GM15510 (cell line): ENCODE results near the gene FCRLA.

Experiments used
- POLR2A ChIP-seq: IDR thresholded peaks from 3 replicates; pipeline ENCODE4 v1.6.1; 2011; ENCODE audit warnings: borderline replicate concordance; ENCODE audit not compliant: insufficient read length; ENCODE audit errors: extremely low read depth

The FCRLA gene

DNA sequence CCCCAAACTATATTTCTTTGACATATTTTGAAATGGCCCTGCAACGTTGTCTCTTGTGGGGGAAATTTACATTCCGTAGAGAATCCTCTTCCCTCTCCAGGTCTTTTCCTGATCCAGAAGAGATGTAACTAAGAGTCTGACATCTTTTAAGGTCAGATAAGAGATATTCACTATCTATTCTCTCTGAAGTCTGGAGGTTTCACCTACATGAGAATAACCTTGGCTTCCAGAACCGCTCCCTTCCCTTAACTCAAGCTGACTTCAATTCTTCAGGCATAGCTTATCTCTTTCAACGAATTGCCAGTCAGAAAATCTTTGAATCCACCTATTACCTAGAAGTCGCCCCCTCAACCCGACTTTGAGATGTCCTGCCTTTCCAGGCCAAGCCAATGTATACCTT lies 24.2 kb downstream of the FCRLA start:
- TF ChIP-seq POLR2A, result no peak

DNA sequence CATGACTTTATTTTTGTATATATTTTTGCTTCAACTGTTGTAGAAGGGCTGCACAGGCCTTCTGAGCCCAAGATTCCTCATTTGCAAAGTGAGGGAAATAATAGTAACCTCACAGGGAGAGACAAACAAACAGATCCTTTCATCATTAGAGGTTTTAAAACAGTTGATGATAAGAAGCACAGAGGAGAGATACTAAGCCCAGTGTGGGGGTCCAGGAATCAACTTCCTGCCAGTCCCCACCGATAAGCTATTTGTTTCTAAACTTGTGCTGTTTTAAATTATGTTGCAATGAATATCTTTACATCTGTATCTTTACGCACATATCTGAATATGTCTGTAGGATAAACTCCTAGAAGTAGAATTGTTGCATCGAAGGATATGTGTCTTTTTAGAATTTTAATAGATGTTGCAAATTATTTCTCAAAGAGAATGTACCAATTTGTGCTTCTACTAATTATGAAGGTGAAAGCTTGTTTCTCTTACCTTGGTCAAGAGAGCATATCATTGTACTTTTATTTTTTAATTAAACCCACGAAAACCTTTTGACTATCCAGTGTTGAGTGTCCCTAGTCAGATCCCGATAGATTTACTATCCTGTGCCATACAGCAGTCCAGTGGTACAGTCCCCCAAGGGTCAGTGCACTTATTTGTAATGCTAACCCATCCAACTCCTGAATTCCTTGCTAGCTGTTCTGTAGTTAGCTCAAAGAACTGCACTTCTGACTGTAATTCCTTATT lies 25.1 kb downstream of the FCRLA start:
- TF ChIP-seq POLR2A, result no peak

DNA sequence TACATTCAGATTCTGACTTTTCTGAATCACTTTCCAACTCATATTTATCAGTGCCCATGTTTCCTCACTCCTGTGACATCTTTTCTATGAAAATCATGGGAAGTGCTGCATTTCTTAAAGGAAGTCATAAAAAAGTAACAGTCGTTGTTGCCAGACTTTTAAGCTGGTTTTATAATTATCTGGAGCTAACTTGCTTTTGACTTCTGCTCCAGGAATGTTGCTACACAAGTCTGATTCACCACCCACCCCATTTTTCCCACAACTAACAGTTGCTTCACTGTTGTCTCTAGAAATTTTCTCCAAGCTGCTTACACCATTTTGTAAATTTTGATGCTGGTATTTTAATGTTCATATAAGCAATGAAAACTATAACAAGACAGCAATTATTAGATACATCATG lies 26.5 kb downstream of the FCRLA start:
- no peak for TF ChIP-seq POLR2A

DNA sequence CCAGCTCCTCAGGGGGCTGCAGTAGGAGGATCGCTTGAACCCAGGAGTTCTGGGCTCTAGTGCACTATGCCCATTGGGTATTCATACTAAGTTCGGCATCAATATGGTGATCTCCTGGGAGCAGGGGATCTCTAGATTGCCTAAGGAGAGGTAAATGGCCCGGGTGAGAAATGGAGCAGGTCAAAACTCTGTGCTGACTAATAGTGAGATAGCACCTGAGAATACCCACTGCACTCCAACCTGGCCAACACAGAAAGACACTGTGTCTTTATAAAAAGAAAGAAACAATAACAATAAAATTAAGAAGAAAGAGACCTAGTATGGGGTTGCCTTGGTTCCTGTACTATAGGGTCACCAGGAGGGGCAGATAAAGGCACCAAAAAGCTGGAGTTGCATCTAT lies 28.8 kb downstream of the FCRLA start:
- TF ChIP-seq POLR2A, result no peak

DNA sequence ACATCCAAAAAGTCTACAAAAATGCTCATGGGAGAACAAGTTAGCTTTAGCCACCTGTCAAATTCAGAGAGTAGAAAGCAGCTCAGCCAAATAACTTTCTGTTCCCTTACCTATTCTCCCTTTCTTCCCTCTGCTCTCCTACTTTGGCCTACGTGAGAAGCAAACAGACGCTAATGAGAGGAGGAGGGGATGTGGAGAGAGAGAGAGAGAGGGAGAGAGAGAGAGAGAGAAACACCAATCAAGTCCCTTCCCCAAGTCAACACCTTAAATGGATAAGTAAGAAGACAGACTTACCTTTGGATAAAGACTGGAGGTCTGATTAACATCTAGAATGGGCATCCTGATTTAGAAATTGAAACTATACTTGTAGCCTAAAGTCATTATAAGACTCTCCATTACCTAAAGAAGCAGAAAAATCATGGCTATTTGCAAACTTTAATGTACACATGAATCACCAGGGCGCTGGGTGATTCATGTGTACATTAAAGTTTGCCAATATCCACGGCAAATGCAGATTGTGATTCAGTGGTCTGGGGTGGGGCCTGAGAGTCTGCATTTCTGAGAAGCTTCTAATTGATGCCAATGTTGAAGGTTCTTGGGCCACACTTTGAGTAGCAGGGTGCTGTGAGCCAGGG lies 29.4 kb downstream of the FCRLA start:
- no peak for TF ChIP-seq POLR2A

GRCh38 chr1:161737625-161738024 lies 30.6 kb downstream of the FCRLA start:
- TF ChIP-seq POLR2A, result no peak

DNA sequence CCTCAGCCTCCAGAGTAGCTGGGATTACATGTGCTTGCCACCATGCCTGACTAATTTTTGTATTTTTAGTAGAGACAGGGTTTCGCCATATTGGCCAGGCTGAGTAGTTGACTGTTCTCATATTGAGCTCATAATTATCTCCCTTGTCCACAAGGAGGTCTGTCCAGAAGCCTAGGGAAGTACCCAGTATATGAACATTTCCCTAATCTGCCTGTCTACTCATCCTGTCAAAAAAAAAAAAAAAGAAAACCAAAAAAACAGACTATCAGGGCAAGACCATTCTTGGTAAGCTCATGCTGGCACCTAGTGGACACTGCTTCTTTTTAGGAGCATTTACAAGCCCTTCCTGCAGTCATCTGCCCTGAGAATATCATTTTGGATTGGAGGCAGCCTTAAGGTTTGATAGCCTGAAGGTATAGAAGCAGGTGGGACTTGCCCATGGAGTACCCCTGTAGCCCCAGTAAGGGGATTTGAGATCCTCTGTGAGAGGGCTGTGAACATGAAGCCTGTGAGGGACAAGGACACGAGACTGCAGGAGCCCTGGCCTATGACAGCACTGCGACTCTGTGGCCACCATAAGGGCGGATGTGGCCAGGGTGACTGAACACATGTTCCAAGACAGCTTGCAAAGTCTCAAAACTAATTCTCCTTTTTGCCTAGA lies 31.7 kb downstream of the FCRLA start:
- TF ChIP-seq POLR2A, result peak; percentile 23

DNA sequence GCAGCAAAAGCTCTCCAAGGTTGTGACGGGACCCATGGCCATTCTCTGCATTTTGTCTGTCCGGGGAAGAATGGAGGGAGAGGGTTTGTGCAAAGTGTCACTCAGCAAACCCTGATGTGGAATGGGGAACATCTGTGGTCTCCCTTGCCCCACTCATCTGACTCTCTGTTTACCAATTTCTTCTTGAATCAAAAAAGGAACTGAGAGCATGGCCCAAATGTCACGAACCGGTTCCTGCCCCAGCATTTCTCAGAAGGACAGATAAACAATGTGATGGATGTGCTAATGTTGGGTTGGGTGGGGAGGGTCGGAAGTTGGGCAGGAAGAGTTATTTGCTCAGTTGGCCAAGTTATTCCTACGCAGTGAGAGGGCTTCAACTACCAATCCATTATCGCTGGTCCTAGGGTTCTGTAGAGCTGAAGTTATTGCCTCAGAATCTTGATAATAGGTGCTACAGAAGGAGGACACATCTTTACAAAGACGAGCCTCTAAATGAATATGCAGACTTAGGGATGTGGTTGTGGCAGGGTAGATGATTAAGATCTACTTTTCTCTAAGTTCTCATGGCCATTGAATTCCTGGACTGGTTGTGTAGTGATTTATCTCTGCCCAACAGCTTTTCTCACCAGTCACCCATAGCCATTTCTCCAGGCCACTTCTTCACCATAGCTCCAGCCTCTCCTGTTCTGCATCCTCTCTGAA lies 33.0 kb downstream of the FCRLA start:
- no peak for TF ChIP-seq POLR2A

DNA sequence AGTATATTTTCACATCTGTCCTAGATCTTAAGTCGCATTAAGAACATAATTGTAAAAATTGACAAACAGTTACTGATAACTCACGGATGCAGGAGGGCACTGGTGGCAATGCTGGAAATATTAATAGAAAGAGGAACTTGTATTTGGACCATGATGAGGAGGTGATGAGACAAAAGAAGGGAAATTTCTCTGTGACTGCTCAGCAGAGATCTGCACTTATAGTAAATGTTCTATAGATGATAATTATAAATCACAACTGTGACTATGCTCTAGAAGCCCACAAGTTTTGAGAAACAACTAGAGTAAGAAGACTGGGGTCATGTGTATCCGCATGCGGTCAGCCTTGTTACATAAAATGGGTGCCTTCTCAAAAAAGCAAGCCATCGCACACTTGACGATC lies 33.9 kb downstream of the FCRLA start:
- no peak for TF ChIP-seq POLR2A

GRCh38 chr1:161743231-161743630 lies 36.2 kb downstream of the FCRLA start:
- TF ChIP-seq POLR2A, result no peak

GRCh38 chr1:161747801-161748200 lies 40.8 kb downstream of the FCRLA start:
- no peak for TF ChIP-seq POLR2A

- peak; percentile 89 for TF ChIP-seq POLR2A
These were observed 42.7 kb downstream of the FCRLA start, which contains the start of gene DUSP12 for GRCh38 chr1:161749509-161750407. Gene DUSP12 (plus strand): TSS chr1:161749786. CDS start chr1:161749802, 16 bp downstream.

- TF ChIP-seq POLR2A, result no peak
These were observed 56.6 kb downstream of the FCRLA start for GRCh38 chr1:161763522-161764098.
